TTC549 (cell line): ENCODE results near the gene TLE5.
"Not testable (repeated sequence)": the region's sequence is repeated elsewhere in the genome, so short reads cannot be mapped to it uniquely, and the experiment has no call there.

Experiments used
- FAIRE-seq: peaks from 2 replicates; lab custom pipeline; 2012; peaks lifted over from hg19 to GRCh38; lab: Jason Lieb, UNC

The TLE5 gene

DNA sequence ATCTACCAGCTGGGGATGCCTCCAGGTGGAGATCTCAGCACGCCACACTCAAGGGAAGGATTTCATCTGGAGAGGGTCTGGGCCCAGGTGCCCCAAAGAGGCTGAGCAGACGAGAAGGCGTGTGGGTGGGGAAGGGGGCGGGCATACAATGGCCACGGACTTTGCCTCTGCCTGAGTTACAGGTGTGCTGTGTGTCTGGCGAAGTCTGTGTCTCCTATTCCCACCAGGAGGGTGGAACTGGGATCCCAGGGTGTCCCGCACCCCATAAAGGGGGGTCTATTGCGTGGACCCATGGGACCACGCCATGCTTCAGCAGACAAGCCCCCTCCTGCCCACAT, 36.8 kb downstream of the TLE5 start:
- no peak for FAIRE-seq

DNA sequence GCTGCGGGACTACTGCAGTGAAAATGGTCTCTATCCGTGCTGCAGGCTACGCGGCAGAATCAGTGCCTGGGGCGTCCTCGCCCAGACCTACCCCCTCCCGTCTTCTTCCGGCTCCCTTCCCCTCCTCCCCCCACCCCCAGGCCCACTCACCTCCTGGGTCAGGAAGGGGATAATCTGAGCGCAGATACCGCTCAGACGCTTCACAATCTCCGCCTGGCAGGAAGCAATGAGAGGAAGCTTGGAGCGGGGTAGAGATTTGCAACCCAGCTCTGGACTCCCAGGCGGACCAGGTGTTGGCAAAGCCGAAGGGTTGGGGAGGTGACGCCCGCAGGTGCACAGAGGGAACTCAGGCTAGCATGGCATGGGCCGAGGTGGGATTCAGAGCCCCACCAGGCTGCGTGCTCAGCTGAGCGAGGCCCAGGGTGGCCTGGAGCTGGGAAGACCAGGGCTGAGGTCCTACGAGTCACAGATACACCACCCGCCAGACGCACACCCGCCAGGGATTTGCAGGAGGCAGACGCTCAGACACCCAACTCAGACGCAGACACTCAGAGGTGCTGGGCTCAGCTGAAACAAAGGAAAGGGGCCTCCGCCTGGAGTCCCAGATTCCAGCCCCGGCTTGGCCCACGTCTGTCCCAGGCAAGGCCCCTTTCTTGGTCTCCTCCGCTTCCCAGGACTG, 37.3 kb downstream of the TLE5 start:
- no peak for FAIRE-seq

DNA sequence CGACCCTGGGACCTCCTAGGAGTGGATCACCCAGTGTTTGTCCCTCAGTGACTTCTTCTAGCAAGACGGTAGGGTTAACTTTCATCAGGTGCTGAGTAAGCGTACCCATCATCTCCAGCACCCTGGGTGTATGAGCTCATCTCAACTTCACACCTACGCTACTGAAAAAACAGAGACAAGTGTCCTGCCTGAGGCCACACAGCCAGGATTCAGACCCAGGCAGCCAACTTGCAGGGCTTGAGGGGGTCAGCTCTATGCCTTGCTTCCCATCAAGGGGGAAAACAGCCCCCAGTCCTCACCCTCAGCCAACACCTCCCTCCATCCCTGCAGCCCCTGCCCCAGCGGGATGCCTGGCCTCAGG, 37.8 kb downstream of the TLE5 start:
- no peak for FAIRE-seq

DNA sequence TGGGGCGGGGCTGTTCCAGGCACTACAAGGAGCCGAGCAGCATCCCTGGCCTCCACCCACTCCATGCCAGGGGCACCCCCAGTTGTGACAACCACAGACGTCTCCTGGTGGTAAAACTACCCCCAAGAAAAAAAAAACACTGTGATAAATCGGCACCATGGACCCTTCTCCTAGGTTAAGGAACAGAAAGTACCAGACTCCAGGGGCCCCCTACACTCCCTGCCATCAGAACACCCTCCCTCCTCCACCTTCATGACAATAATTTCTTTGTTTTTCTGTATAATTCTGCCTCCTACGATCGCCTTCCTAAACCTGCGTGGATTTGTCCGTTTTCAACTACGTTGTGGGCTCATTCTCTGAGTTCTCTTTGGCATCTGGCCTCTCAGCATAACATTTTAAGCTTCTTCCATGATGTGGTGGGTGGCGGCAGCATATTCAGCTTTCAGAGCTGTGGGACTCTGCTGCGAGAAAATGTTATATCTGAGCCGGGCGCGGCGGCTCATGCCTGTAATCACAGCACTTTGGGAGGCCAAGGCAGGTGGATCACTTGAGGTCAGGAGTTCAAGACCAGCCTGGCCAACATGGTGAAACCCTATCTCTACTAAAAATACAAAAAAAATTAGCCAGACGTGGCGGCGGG, 41.9 kb downstream of the TLE5 start:
- FAIRE-seq, result no peak

DNA sequence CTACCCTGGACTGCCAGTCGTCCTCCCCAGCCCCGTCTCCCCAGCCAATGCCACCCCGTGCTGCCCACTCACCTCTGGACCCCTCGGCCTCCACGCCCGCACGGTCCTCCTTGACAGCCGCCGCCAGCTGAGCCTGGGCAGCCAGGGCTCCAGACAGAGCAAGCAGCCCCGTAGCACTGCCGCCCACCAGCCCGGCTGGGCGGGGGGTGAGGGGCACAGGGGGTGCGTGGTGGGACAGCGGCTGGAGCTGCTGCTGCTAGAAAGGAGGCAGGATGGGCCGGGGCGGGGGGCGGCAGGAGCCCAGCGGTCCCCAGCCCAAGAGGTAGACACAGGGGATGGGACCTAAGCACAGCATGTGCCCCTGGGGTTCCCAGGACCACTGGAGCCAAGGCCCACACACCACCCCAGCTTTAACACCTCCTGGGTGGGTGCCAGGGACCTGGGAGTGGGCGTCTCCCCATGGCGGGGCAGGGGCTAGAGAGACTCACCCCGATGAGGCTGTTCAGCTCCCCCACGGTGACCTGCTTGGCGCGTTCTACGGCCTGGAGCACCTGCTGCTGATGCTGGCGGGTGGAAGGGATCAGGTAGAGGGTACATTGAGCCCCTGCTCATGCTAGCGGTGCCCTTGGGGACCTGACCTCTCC, 43.0 kb downstream of the TLE5 start:
- FAIRE-seq, result no peak

DNA sequence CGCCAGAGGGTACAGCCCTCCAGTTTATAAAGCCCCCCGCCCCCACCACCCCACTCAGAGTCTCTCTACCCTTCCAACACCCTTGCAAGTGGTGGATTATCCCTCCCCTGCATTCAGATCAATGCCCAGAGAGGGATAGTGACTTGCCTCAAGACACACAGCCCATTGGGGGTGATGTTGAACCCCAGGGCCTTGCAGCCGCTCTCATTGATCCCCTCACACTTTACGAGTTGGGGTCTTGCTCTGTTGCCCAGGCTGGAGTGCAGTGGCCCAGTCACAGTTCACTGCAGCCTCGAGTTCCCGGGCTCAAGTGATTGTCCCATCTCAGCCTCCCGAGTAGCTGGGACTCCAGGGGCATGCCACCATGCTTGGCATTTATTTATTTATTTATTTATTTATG, 44.4 kb downstream of the TLE5 start:
- FAIRE-seq, result no peak

DNA sequence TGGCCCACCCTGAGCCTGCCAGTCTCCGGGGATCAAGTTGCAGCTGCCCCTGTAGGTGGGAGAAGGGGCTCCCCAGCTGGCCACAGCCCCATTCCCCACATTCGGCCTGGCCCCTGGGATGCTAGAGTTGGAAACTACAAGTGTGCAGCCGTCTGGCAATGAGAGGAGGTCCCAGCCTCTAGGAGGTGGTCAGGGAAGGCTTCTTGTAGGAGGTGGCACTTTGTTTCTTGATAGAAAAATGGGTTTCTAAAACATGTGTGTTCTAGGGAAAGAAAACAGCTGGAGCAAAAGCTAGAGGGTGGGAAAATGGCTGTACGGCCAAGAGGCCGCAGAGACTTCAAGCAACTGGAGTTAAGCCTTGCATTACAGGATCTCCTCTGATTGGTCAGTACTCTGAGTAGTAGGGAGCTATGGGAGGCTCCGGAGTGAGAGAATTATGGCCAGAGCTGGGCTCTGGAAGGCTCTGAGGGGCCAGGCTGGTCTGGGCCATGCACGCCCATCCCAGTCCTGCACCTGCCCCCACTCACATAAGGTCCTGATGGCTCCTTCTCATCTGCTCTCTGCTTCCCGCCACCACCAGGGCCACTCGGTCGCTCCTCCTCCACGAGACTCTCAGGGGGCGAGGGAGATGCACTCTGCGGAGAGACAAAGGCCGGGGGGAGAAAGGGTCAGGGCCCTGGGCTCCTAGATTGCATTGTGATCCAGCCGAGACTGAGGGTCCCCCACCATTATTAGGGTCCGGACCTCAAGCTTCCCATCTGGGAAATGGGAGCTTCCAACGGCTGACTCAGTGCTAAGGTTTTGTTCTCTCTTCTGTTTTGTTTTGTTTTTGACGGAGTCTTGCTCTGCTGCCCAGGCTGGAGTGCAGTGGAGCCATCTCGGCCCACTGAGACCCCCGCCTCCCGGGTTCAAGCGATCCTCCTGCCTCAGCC, 46.9 kb downstream of the TLE5 start:
- no peak for FAIRE-seq

DNA sequence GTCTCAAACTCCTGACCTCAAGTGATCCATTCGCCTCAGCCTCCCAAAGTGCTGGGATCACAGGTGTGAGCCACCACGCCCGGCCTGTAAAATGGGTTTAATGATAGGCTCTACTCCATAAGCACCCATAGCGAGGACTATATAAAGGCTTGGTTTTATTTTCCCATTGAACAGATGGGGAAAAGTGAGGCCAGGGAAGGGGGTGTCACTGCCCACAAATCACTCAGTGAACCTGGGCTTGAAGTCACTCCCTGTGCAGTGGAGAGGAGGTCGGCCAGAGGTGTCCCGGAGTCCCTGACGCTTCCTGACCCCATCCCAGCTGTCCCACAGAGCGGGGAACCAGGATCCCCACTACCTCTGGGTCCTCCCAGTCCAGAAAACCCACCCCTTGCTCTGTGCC, 48.2 kb downstream of the TLE5 start:
- no peak for FAIRE-seq

DNA sequence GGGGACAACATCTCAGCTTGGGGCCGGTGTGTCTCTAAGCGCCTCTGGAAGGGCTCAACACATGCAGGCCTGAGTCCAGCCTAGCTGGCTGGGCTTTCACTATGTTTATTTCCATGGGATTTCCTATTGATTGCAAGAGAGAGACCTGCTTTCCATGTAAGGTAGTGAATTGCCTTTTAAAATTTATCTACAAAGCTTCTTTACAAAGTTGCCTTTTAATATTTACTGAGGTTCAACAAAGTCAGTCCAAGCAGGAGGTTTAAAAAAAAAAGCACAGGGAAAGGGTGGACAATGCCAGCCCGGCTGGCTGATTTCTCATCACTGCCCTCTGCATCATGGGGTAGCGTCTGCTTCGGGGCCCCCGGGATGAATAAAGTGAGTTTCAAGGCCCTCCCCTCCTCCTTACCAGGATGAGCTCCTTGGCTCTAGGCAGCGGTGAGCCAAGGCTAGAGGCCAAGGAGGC, 49.0 kb downstream of the TLE5 start:
- FAIRE-seq, result no peak

DNA sequence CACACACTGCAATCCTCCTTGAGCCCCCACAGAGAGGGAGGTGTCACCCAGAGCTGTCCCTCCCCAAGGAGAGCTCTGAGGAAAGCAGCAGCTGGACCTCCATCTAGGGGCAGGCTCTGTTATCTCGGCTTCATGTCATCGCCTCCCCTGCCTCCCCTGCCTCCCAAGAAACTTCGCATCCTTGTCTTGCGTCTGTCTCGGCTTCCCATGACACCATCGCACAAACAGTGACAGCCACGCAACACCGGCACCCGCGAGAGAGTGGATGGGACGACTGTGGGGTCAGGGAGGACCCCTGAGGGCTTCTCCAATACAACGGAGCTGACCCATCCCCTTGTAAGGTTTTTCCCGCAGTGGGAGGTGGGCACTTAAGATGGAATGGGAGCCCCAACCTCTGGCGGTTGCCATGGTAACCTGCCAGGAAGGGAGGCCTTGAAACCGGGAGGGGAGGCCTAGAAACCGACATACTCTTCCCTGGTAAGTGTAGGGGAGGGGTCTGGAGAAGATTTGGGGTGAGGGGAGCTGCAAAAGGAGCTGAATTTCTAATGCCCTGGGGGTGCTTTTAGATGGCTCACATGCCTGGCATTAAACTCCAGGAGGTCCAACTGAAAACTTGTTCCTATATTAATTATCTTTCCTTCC, 49.6 kb downstream of the TLE5 start:
- no peak for FAIRE-seq

DNA sequence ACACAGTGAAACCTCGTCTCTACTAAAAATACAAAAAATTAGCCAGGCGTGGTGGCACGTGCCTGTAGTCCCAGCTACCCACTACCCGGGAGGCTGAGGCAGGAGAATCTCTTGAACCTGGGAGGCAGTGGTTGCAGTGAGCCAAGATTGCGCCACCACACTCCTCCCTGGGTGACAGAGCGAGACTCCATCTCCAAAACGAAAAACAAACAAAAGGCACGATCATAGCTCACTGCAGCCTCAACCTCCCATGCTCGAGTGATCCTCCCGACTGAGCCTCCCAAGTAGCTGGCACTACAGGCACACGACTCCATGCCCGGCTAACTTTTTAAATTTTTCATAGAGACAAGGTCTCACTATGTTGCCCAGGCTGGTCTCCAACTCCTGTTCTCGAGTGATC, 50.2 kb downstream of the TLE5 start:
- FAIRE-seq, result not testable (repeated sequence)

DNA sequence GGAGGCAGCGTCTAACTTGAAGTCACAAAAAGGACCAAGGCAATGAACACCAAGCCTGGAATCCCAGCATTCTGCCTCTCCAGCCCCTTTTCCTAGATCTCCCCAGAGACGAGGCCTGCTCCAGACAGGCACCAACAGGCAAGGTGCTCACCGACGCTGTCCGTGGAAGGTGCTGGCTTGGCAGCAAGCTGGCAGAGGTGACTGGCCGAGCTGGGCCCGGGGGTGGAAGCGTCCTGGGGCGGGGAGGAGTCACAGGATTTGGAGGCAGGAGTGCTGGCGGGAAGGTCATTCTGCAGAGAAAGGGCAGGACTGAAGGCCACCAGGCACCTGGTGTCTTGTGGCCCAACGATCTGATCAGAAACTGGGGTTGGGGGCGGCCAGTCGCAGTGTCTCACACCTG, 51.4 kb downstream of the TLE5 start:
- no peak for FAIRE-seq

DNA sequence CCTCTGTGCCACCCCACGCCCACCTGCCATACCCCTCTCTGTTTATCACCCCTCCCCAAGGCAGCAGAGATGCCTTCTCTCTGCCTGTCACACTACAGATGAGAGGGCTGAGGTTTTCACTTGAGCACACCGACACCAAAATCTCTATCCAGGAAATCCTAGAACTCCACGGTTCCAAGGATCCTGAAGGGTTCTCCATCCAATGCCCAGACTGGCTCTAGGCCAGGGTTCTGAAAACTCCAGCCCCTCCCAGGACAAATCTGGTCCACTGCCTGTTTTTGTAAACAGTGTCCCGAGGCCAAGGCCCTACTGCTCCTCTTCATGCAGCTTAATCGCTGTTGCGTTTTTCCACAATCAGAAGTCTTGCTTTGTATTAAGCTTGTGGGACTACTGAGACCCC, 53.3 kb downstream of the TLE5 start:
- no peak for FAIRE-seq

DNA sequence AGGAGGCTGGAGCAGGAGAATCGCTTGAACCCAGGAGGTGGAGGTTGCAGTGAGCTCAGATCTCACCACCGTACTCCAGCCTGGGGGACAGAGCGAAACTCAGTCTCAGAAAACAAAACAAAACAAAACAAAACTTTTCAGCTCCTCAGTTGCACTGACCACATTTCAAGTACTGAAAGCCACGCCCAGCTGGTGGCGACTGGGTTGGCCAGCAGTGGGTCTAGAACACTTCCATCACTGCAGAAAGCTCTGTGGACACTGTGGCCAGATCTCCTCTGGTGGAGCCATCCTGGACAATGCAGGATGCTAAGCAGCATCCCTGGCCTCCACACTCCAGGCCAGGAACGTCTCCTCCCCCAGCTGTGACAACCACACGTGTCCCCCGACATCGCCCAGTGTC, 54.3 kb downstream of the TLE5 start:
- no peak for FAIRE-seq

DNA sequence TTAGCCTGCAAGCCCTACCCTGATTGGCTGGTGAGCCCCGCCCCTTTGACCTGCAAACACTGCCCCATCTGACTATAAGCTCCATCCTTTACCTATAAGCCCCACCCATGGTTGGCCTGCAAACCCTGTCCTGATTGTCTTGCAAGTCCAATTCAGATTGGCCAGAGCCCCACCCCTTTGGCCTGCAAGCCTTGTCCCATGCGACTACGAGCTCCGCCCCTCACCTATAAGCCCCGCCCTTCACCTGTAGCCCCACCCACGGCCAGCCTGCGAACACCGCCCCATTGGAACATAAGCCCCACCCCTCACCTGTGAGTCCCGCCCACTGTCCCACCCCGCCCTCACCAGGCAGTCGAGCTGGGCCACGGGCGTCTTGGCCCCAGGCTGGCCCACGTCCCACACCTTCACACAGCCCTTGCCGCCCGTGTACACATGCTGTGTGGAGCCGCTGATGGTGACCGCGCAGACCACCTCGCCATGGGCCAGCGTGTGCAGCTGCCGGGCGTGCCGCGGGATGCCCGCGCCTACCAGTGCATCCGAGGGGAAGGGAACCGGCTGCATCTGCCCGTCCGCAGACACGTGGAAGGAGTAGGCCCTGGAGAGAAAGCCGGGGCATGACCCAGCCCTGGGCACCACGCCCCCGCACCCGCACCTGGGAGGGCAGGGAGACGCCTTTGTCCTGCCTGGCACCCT, 56.1 kb downstream of the TLE5 start:
- FAIRE-seq, result no peak

DNA sequence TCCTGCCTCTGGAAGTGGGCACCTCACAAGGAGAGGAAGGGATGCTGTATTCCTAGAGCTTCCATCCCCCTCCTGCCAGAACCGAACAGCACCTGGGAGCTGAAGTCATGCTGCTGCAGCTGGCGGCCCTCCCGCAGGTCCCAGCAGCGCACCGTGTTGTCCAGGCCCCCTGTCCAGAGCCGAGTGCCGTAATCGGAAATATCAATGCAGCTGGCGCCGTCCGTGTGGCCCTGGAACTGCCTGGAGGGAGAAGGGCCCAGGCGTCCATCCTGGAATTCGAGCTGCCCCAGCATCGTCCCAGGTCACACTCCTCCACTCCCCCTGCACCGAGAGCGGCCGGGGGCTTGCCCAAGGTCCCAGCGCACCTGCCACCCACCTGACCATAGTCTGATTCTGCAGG, 57.0 kb downstream of the TLE5 start:
- no peak for FAIRE-seq

DNA sequence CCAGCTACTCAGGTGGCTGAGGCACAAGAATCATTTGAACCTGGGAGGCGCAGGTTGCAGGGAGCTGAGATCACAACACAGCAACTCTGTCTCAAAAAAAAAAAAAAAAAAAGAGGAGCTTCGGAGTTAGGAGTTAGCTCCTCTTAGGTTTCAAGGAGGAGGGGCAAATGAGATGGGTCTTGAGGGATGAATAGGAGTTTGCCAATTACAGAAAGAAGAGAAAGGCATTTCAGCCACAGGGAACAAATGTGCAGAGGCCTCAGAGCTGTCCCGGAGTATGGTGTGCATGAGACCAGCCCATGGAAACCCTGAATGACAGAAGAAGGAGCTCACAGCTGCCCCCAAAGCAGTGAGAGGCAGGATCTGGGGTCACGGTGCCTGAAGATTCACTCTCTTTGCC, 57.8 kb downstream of the TLE5 start:
- FAIRE-seq, result no peak

DNA sequence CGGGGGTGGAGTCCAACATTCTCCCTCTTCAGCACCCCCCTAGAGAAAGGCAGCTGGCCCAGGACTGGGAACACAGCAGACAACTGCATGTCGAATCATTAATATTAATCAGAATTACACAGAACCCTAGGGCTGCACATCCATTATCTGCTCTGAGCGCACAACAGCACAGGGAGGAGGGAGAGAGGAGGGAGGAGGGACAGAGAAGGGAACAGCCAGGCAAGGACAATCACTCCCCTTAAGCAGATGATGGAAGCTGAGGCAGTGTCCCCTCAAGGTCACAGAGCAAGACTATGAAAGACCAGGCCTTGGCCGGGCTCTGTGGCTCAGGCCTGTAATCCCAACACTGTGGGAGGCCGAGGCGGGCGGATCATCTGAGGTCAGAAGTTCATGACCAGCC, 59.2 kb downstream of the TLE5 start:
- FAIRE-seq, result no peak
